ENCODE results near the gene CYYR1. TPM values are rescaled to one million over a fixed set of nuclear protein-coding genes. Genes with fewer than 3 reads are reported as not detected.

Gene CYYR1
- polyA plus RNA-seq, 2 of the 4 experiments (the other 2 are of a cell fraction) = not detected

DNA sequence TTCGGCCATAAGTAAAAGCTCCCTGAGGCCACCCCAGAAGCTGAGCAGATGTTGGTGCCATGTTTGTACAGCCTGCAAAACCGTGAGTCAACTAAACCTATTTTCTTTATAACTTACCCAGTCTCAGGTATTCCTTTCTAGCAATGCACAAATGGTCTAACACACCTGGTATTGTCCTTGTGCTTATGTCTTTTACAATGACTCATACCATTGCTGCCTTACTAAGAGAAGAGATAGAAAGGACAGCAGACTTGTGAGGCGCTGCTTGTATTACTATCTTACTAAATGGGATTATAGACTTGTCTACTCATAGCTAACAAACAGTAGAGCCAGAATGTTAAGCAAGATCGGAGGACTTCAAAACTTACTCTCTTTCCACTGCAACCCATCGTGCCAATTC is 18.5 kb upstream of the CYYR1 start:
- no peak for FAIRE-seq

DNA sequence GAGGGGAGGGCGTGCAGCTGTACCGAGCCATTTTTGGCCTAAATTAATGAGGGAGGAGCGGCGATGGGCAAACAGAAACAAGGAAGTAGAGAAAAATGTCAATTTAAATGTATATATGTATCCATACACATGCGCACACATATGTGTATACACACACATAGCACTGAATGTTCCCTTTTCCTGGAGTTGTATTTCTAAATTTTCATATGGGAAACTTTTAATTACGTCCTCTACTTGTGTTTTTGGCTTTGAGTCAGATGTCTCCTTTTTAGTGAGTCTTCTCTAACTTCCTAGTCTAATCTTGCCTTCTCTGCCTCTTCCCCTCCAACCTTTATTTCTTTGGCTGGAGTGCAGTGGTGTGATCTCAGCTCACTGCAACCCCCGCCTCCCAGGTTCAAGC is 15.4 kb upstream of the CYYR1 start:
- 0 out of 3 replicates have a peak, but pooled peaks cover 7% of the 10 kb centered on the region for H3K4me1 ChIP-seq
- 68% methylated on average over 7 of the region's 7 CpGs for WGBS (ENCODE audit: missing lambda C conversion rate)
- no peak overlapping the region for H3K27ac ChIP-seq
- ChIA-PET POLR2A (no interaction called here), CTCF (no interaction called here)
- TF ChIP-seq POLR2AphosphoS2 (conservative IDR thresholded peaks at IDR 0.05; ENCODE audit: low read length) = no peak
- no peak for TF ChIP-seq HOXB13 (CRISPR knock-in tag; IDR thresholded peaks at IDR 0.05; ENCODE audit: low read depth)
- no peak for TF ChIP-seq EP300 (IDR thresholded peaks at IDR 0.05)
- no peak for TF ChIP-seq RARB (CRISPR knock-in tag; IDR thresholded peaks at IDR 0.05)
- TF ChIP-seq, protein P1, sequence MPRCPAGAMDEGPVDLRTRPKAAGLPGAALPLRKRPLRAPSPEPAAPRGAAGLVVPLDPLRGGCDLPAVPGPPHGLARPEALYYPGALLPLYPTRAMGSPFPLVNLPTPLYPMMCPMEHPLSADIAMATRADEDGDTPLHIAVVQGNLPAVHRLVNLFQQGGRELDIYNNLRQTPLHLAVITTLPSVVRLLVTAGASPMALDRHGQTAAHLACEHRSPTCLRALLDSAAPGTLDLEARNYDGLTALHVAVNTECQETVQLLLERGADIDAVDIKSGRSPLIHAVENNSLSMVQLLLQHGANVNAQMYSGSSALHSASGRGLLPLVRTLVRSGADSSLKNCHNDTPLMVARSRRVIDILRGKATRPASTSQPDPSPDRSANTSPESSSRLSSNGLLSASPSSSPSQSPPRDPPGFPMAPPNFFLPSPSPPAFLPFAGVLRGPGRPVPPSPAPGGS (IDR thresholded peaks at IDR 0.05) = no peak
- TF ChIP-seq, protein P2, sequence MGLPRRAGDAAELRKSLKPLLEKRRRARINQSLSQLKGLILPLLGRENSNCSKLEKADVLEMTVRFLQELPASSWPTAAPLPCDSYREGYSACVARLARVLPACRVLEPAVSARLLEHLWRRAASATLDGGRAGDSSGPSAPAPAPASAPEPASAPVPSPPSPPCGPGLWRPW (IDR thresholded peaks at IDR 0.05) = no peak
- H3K4me3 ChIP-seq = no peak overlapping the region
- DNase-seq (ENCODE audit: low read depth in 1 of 2, low spot score in 1 of 2) (no peak), FAIRE-seq (no peak), ATAC-seq (no peak)
- peak overlapping the region; percentile 42 for H3K4me2 ChIP-seq
- H3K9me3 ChIP-seq = no peaks in the 10 kb centered on the region

More for the DNA sequence above, 18.5 kb upstream of the CYYR1 start:
- POLR2A ChIA-PET = no interaction called here
- CTCF ChIA-PET = interaction anchor here (1.1 kb wide), 1 partner anchor 40 kb away, joined by 3 read pairs; no protein-coding TSS in a partner anchor
- WGBS (ENCODE audit: missing lambda C conversion rate) = 26% methylated on average over 5 of the region's 5 CpGs
- Histone ChIP-seq H3K4me2 (no peak overlapping the region), H3K4me1 (0 out of 3 replicates have a peak, but pooled peaks cover 7% of the 10 kb centered on the region), H3K4me3 (no peak overlapping the region), H3K9me3 (no peaks in the 10 kb centered on the region), H3K27ac (no peak overlapping the region)
- ATAC-seq (no peak), DNase-seq (ENCODE audit: low read depth in 1 of 2, low spot score in 1 of 2) (no peak)
- TF ChIP-seq, protein P3, sequence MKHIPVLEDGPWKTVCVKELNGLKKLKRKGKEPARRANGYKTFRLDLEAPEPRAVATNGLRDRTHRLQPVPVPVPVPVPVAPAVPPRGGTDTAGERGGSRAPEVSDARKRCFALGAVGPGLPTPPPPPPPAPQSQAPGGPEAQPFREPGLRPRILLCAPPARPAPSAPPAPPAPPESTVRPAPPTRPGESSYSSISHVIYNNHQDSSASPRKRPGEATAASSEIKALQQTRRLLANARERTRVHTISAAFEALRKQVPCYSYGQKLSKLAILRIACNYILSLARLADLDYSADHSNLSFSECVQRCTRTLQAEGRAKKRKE (CRISPR knock-in tag; IDR thresholded peaks at IDR 0.05; ENCODE audit: low read depth) = no peak
- TF ChIP-seq JUNB (IDR thresholded peaks at IDR 0.05) = no peak
- TF ChIP-seq BHLHE40 (IDR thresholded peaks at IDR 0.05; ENCODE audit: low read depth, low read length) = no peak
- TF ChIP-seq NR3C1 (IDR thresholded peaks at IDR 0.05) = no peak

DNA sequence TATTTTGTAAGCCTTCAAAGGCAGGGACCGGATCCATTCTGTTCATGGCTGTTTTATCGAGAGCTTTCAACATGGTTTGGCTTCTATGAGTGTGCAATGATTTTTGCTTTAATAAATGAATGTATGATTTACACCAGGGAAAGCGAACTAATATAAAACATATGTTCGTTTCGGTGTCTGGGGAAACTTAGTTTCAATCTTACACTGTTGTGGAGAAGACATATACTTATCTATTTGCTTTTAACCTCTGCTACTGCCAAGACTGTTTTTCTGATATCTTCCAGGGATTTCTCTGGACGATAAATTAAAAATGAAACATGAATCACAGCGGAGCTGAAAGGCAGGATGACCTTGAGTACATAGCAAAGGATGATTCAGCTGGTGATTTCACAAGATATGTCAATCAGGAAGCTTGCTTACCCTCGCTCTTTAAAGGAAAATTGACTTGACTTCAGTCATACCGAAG is 14.7 kb upstream of the CYYR1 start:
- H3K4me2 ChIP-seq = peak overlapping the region; percentile 42
- ChIA-PET POLR2A (no interaction called here), CTCF (no interaction called here)
- peak; percentile 31 to 46 for DNase-seq (ENCODE audit: low read depth in 1 of 2, low spot score in 1 of 2)
- H3K4me3 ChIP-seq = no peak overlapping the region
- WGBS (ENCODE audit: missing lambda C conversion rate) = 26% methylated on average over 9 of the region's 9 CpGs
- peak; percentile 50 to 80; a peak in 5 of 6 replicates for ATAC-seq
- no peak overlapping the region for H3K27ac ChIP-seq
- H3K9me3 ChIP-seq = no peaks in the 10 kb centered on the region
- TF ChIP-seq, protein P4, sequence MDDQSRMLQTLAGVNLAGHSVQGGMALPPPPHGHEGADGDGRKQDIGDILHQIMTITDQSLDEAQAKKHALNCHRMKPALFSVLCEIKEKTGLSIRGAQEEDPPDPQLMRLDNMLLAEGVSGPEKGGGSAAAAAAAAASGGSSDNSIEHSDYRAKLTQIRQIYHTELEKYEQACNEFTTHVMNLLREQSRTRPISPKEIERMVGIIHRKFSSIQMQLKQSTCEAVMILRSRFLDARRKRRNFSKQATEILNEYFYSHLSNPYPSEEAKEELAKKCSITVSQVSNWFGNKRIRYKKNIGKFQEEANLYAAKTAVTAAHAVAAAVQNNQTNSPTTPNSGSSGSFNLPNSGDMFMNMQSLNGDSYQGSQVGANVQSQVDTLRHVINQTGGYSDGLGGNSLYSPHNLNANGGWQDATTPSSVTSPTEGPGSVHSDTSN (IDR thresholded peaks at IDR 0.05) = no peak
- TF ChIP-seq GATA3 (IDR thresholded peaks at IDR 0.05; ENCODE audit: borderline replicate concordance) (peak; percentile 63; the same call in 1 of the 2 replicates), FOSL2 (IDR thresholded peaks at IDR 0.05) (peak; percentile 72), FOSL2 (CRISPR knock-in tag; IDR thresholded peaks at IDR 0.05) (peak; percentile 52), CEBPB (IDR thresholded peaks at IDR 0.05) (peak; percentile 58 to 80; a peak in 3 of 4 replicates), JUNB (IDR thresholded peaks at IDR 0.05) (peak; percentile 66)
- H3K4me1 ChIP-seq = 0 out of 3 replicates have a peak, but pooled peaks cover 7% of the 10 kb centered on the region
- no peak for FAIRE-seq

DNA sequence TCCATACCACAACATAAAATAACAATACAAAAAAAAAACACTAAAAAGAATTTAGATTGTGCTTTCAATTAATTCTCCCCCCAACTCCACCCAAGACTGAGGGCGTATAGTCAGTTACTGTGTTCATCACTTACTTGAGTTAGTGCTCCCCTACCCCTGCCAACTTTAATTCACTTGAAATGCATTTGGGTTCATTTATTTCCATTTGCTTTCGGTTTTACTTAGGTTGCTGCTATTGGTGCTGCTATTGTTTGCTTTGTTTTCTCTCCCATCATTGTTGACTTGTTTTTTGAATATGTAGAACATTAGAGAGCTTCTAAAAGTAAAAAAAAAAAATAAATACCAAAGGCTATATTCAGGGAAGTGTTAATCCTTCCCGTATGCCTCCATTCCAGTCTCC is 10.7 kb upstream of the CYYR1 start:
- H3K4me1 ChIP-seq = 0 out of 3 replicates have a peak, but pooled peaks cover 7% of the 10 kb centered on the region
- DNase-seq (ENCODE audit: low read depth in 1 of 2, low spot score in 1 of 2) (no peak), FAIRE-seq (no peak), ATAC-seq (no peak)
- H3K9me3 ChIP-seq = peaks cover 6% of the 10 kb centered on the region; the same call in 1 of the 3 replicates
- CTCF ChIA-PET = no interaction called here
- no peak overlapping the region for H3K4me2 ChIP-seq
- POLR2A ChIA-PET = no interaction called here
- no peak overlapping the region for H3K27ac ChIP-seq
- 17% methylated on average over 3 of the region's 3 CpGs for WGBS (ENCODE audit: missing lambda C conversion rate)
- H3K4me3 ChIP-seq = no peak overlapping the region
- no peak for TF ChIP-seq TP53 (CRISPR knock-in tag; IDR thresholded peaks at IDR 0.05)
- no peak for TF ChIP-seq EHF (CRISPR knock-in tag; IDR thresholded peaks at IDR 0.05)
- TF ChIP-seq ZSCAN20 (CRISPR knock-in tag; IDR thresholded peaks at IDR 0.05) = no peak
- TF ChIP-seq, protein P5, sequence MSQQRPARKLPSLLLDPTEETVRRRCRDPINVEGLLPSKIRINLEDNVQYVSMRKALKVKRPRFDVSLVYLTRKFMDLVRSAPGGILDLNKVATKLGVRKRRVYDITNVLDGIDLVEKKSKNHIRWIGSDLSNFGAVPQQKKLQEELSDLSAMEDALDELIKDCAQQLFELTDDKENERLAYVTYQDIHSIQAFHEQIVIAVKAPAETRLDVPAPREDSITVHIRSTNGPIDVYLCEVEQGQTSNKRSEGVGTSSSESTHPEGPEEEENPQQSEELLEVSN (IDR thresholded peaks at IDR 0.05; ENCODE audit: borderline replicate concordance, low read depth) = no peak
- TF ChIP-seq RNF2 (IDR thresholded peaks at IDR 0.05; ENCODE audit: borderline replicate concordance, low read depth) = no peak
- TF ChIP-seq, protein P6, sequence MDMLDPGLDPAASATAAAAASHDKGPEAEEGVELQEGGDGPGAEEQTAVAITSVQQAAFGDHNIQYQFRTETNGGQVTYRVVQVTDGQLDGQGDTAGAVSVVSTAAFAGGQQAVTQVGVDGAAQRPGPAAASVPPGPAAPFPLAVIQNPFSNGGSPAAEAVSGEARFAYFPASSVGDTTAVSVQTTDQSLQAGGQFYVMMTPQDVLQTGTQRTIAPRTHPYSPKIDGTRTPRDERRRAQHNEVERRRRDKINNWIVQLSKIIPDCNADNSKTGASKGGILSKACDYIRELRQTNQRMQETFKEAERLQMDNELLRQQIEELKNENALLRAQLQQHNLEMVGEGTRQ (IDR thresholded peaks at IDR 0.05) = no peak
- TF ChIP-seq RAD21 (conservative IDR thresholded peaks at IDR 0.05 in 1 of 2, IDR thresholded peaks at IDR 0.05 in 1 of 2) = no peak
- no peak for TF ChIP-seq CBX8 (IDR thresholded peaks at IDR 0.05)
- TF ChIP-seq BHLHE40 (IDR thresholded peaks at IDR 0.05; ENCODE audit: low read depth, low read length) = no peak
- TF ChIP-seq NFE2L2 (conservative IDR thresholded peaks at IDR 0.05; ENCODE audit: low read length) = no peak
- TF ChIP-seq, protein P7, sequence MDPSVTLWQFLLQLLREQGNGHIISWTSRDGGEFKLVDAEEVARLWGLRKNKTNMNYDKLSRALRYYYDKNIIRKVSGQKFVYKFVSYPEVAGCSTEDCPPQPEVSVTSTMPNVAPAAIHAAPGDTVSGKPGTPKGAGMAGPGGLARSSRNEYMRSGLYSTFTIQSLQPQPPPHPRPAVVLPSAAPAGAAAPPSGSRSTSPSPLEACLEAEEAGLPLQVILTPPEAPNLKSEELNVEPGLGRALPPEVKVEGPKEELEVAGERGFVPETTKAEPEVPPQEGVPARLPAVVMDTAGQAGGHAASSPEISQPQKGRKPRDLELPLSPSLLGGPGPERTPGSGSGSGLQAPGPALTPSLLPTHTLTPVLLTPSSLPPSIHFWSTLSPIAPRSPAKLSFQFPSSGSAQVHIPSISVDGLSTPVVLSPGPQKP (IDR thresholded peaks at IDR 0.05; ENCODE audit: low read depth, low read length) = no peak
- TF ChIP-seq SMC3 (IDR thresholded peaks at IDR 0.05) = no peak
- no peak for TF ChIP-seq HOXB5 (CRISPR knock-in tag; IDR thresholded peaks at IDR 0.05)

Measured in A549 (cell line).